Measurements from ENCODE around the gene NME3. TPM values are rescaled to one million over a fixed set of nuclear protein-coding genes. Genes with fewer than 3 reads are reported as not detected.
"Not testable (repeated sequence)": the region's sequence is repeated elsewhere in the genome, so short reads cannot be mapped to it uniquely, and the experiment has no call there.

NME3 gene
- total RNA-seq, 1 donor from 2014 or later, result 57.7 TPM

GRCh38 chr16:1800701-1801100 lies 29.4 kb upstream of the NME3 start:
- peaks cover 16% of the 10 kb centered on the region for H3K9me3 Mint-ChIP-seq
- DNase-seq (ENCODE audit: low spot score in 2 of 2, unreplicated experiment in 2 of 2), result no peak
- no peaks in the 10 kb centered on the region for H3K27me3 Mint-ChIP-seq (ENCODE audit: low read depth)
- no peaks in the 10 kb centered on the region for H3K4me1 Mint-ChIP-seq
- H3K36me3 Mint-ChIP-seq, result peaks cover 20% of the 10 kb centered on the region
- no peak for TF ChIP-seq CTCF (IDR thresholded peaks at IDR 0.05; ENCODE audit: unreplicated experiment)
- H3K4me3 Mint-ChIP-seq, result no peak overlapping the region
- H3K27ac Mint-ChIP-seq, result no peak overlapping the region

DNA sequence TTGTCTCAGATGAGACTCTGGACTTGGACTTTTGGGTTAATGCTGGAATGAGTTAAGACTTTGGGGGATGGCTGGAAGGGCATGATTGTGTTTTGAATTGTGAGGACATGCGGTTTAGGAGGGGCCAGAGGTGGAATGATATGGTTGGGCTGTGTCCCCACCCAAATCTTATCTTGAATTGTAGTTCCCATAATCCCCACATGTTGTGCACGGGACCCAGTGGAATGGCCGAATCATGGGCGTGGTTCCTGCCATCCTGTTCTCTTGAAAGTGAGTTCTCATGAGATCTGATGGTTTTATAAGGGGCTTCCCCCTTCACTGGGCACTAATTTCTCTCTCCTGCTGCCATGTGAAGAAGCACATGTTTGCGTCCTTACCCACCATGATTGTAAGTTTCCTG lies 27.9 kb upstream of the NME3 start:
- H3K9me3 Mint-ChIP-seq, result peaks cover 16% of the 10 kb centered on the region
- not testable (repeated sequence) for H3K4me1 Mint-ChIP-seq; H3K27me3 Mint-ChIP-seq (ENCODE audit: low read depth); H3K4me3 Mint-ChIP-seq; H3K27ac Mint-ChIP-seq; DNase-seq (ENCODE audit: low spot score in 2 of 2, unreplicated experiment in 2 of 2)
- H3K36me3 Mint-ChIP-seq, result peaks cover 15% of the 10 kb centered on the region

DNA sequence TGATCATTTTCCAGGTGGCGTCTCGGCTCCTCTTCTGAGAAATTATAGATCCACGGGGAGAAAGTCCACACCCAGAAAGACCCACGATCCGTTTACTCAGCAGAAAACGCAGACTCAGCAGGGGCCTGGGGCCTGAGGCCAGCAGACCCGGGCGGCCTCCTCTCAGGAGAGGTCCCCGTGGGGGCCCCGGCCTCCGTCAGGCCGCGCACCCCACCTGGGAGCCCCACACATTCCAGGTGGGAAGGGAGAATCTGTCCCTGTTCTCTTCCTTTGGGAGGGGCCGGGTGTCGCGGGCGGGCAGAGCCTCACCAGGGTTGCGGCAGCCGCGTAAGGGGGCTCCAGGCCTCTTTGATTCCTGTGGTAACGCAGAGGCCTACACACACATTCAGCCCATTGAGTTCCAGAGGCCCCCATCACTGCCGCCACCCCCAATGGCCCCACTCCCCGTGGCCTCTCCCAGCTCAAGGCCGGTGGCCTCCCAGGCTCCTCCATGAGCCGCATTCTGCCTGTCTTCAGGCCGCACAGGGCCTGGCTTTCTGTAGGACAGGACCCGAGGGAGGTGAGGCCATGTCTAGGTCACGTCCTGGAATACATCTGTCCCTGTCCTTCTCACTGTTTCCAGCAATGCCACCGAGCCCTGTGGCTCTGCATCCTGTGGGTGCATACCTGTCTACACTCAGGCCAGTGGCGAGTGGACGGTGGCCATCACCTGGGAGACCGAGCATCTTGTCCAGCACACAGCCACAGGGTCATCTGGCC lies 23.7 kb upstream of the NME3 start:
- Mint-ChIP-seq H3K36me3 (peaks cover 11% of the 10 kb centered on the region), H3K9me3 (peaks cover 10% of the 10 kb centered on the region), H3K27ac (no peak overlapping the region), H3K4me1 (no peaks in the 10 kb centered on the region), H3K4me3 (no peak overlapping the region), H3K27me3 (ENCODE audit: low read depth) (no peaks in the 10 kb centered on the region)
- DNase-seq (ENCODE audit: low spot score in 2 of 2, unreplicated experiment in 2 of 2), result peak in 1 of 2 experiments; percentile 35
- no peak for TF ChIP-seq CTCF (IDR thresholded peaks at IDR 0.05; ENCODE audit: unreplicated experiment)

- Mint-ChIP-seq H3K4me1 (no peaks in the 10 kb centered on the region), H3K27me3 (ENCODE audit: low read depth) (no peaks in the 10 kb centered on the region), H3K9me3 (peaks cover 7% of the 10 kb centered on the region), H3K4me3 (no peak overlapping the region), H3K27ac (no peak overlapping the region), H3K36me3 (peaks cover 9% of the 10 kb centered on the region)
- TF ChIP-seq CTCF (IDR thresholded peaks at IDR 0.05; ENCODE audit: unreplicated experiment), result no peak
- DNase-seq (ENCODE audit: low spot score in 2 of 2, unreplicated experiment in 2 of 2), result peak; percentile 18 to 36
These were observed 23.0 kb upstream of the NME3 start for GRCh38 chr16:1794221-1794871.

GRCh38 chr16:1793578-1794220 lies 22.4 kb upstream of the NME3 start, which contains the start of gene IGFALS:
TSS of gene IGFALS (minus strand) at chr16:1793705. CDS start at chr16:1793652, 53 bp downstream.
- peaks cover 10% of the 10 kb centered on the region for H3K36me3 Mint-ChIP-seq
- H3K27me3 Mint-ChIP-seq (ENCODE audit: low read depth), result no peaks in the 10 kb centered on the region
- TF ChIP-seq CTCF (IDR thresholded peaks at IDR 0.05; ENCODE audit: unreplicated experiment), result no peak
- H3K4me3 Mint-ChIP-seq, result no peak within 1 kb of the TSS
- H3K9me3 Mint-ChIP-seq, result peaks cover under 1% of the 10 kb centered on the region
- H3K27ac Mint-ChIP-seq, result no peak within 1 kb of the TSS
- H3K4me1 Mint-ChIP-seq, result no peaks in the 10 kb centered on the region
- DNase-seq (ENCODE audit: low spot score in 2 of 2, unreplicated experiment in 2 of 2), result peak in 1 of 2 experiments; percentile 36

Measured in mesothelial cell of epicardium (in vitro differentiated cells).